C4-2B (cell line): ENCODE data around the gene RASAL1.

Experiments
- CTCF ChIP-seq: fragments of 450-650 bp; conservative IDR thresholded peaks from 2 replicates; pipeline ENCODE4 v1.5.1; 2017; ENCODE audit warnings: mild to moderate bottlenecking
- ZFX ChIP-seq: fragments of 450-650 bp; IDR thresholded peaks from 2 replicates; pipeline ENCODE4 v1.6.1; 2017

- TF ChIP-seq CTCF (no peak), ZFX (no peak)
Measured at GRCh38 chr12:113109360-113109759, 26.2 kb downstream of the RASAL1 start.
